Measurements from ENCODE around the gene TXNDC8.

Gene TXNDC8

GRCh38 chr9:110276781-110277180 lies 60.9 kb downstream of the TXNDC8 start:
- no peak for DNase-seq

GRCh38 chr9:110270211-110270995 lies 67.3 kb downstream of the TXNDC8 start:
- DNase-seq: no peak

- DNase-seq: no peak
Observed at GRCh38 chr9:110266795-110267194, 70.9 kb downstream of the TXNDC8 start.

GRCh38 chr9:110261632-110262031 lies 76.0 kb downstream of the TXNDC8 start:
- no peak for DNase-seq

DNA sequence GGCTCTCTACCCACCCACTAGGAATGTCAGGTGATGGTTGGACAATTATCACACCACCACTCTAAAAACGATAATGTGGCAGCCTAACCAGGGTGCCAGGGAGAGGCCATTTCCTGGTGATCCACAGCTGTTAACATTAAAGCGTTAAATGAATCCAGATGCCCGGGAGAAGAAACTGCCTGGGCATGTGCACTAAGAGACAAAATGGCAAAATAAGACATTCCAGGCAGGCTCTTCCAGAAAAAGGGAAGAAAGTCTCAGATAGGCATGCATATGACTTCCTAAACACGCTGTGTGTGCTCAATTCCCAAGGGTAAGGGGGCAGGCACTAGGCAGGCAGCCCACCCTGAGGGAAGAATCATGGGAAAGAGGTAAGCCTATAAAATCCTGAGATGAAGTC lies 76.8 kb downstream of the TXNDC8 start:
- DNase-seq: no peak

DNA sequence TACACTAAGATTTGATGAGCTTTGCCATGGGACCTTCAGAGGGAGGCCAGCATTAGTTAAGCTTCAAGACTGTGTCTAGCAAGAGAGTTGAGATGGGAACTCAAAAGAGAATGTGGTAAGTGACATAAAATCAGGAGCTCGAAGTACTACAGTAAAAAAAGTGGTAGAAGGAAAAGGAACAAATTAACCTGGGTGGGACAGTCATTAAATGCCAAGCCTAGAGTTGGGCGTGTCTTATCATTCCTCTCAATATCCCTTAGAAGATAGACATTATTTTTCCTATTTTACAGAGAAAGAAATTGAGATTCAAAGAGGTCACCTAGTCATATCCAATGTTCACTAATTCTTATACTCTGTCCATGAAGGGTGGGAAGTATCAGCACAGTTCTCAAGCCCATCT lies 78.1 kb downstream of the TXNDC8 start:
- DNase-seq: no peak

- no peak for DNase-seq
Observed at GRCh38 chr9:110258690-110259091, 79.0 kb downstream of the TXNDC8 start.

GRCh38 chr9:110257956-110258355 lies 79.7 kb downstream of the TXNDC8 start:
- no peak for DNase-seq

DNA sequence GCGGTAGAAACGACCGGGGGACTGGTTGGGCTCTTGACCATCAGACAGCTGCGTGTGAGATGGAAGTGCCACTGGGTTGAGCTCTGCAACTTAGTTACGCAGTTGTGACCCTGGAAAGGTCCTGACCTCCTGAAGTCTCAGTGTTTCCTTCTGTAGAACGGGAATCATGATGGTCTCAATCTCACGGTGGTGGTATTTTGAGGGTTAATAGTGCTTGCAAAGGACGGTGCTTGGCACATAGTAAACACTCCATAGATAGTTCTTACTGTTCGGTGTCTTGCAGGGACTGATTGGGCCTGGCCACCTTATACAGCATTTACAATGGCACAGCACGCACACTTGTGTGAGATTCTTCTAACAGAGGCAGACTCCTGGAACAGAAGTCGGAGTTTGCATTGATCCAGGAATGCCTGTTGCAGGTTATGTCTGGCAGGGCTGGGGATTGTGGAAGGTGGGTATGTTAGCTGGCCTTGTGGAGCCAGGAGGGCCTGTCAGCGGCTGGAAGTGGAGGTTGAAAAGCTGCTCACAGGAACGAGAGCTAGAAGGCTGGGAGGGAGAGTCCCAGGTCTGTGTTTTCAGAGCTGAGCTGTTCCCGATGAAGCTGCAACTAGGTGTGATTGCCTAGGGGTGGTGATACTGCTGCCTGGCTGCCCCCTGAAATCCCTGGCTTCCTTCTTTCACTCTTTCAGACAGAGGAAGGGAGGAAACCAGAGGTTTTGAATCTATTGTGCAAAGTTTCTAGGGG lies 80.4 kb downstream of the TXNDC8 start:
- no peak for DNase-seq

DNA sequence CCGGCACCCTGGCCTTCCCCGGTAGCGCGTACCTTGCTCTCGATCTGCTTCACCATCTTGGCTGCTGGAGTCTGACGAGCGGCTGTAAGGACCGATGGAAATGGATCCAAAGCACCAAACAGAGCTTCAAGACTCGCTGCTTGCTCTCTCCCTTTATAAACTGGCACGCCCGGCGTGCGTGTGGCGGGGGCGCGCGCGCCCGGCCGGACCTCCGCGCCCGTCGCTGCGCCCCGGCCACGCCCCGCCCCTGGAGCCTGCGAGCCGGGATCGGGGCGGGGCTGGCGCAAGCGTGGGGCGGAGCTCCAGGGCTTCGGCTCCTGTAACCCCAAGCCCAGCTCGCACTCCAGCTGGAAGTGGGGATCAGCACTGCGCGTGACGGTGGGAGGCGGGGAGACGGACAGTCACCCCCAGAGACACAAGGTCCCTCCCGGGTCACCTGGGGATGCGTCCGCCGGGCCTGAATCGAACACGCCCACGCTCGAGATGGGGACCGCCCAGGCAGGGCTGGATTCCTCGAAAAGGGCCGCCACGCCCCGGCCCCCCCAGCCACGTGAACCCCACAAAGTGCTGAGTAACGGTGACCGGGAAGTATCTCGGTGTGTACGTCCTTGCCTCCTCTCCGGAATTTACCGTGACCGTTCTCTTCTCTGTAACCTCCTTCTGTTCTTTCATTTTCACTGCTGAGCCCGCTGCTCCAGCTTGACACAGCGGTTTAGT lies 81.1 kb downstream of the TXNDC8 start, which contains the start of gene TXN:
Gene TXN, minus strand, starts transcription at position 128 of the 717 bp plus-strand sequence. Its CDS starts 72 bp downstream, at position 56.
- DNase-seq: no peak

- DNase-seq: no peak
Observed at GRCh38 chr9:110255463-110256379, 81.9 kb downstream of the TXNDC8 start.

GRCh38 chr9:110255034-110255462 lies 82.6 kb downstream of the TXNDC8 start:
- DNase-seq: no peak

GRCh38 chr9:110254500-110254899 lies 83.2 kb downstream of the TXNDC8 start:
- DNase-seq: no peak

All from NCI-H187 treated with DMSO at 0.1 percent for 48 hours (cell line).